H1 (cell line): Measurements from ENCODE around the gene FSTL4. TPM values are rescaled to one million over a fixed set of nuclear protein-coding genes. Genes with fewer than 3 reads are reported as not detected.
A peak's percentile ranks its signal among the peaks of the same experiment; 100 is the strongest.

Source experiments
- CTCF ChIA-PET: fragments of 300-600 bp; sonication (Branson Sonifier 250); formaldehyde crosslinking; loops from one replicate; lab custom pipeline; 2021; ENCODE audit not compliant: partially characterized antibody; lab: Charles Lee
- POLR2A ChIA-PET: fragments of 300-600 bp; sonication (Branson Sonifier 250); formaldehyde crosslinking; loops from one replicate; lab custom pipeline; 2021; ENCODE audit warnings: inconsistent platforms; ENCODE audit not compliant: partially characterized antibody; lab: Charles Lee
- DNase-seq, 2 experiments: peaks; one replicate each; pipeline versions ENCODE4 v3.0.0 to v3.0.0-alpha.2; 2010 to 2022; ENCODE audit warnings: low spot score in 2 of 2, low read depth in 1 of 2, mixed read lengths in 1 of 2
- FAIRE-seq: peaks from 2 replicates; lab custom pipeline; 2011; peaks lifted over from hg19 to GRCh38; lab: Jason Lieb, UNC
- H2AFZ ChIP-seq: 2 replicates; pipeline ENCODE4 v1.8.1; 2012; ENCODE audit warnings: low read length, inconsistent platforms
- H2AK5ac ChIP-seq: 2 replicates; pipeline ENCODE4 v1.6.1; 2013; ENCODE audit warnings: low read depth, low read length
- H2BK120ac ChIP-seq: replicated peaks from 2 replicates; pipeline ENCODE3; 2013; ENCODE audit warnings: low read depth, low read length, inconsistent platforms
- H2BK12ac ChIP-seq: 2 replicates; pipeline ENCODE4 v1.6.1; 2013; ENCODE audit warnings: low read depth, low read length
- H2BK15ac ChIP-seq: 2 replicates; pipeline ENCODE4 v1.6.1; 2013; ENCODE audit warnings: low read length
- H2BK20ac ChIP-seq: 2 replicates; pipeline ENCODE4 v1.6.1; 2013; ENCODE audit warnings: low read length
- H2BK5ac ChIP-seq: 2 replicates; pipeline ENCODE4 v1.6.1; 2013; ENCODE audit warnings: low read depth, low read length
- H3K14ac ChIP-seq: 2 replicates; pipeline ENCODE4 v1.6.1; 2013; ENCODE audit warnings: inconsistent platforms; ENCODE audit not compliant: insufficient read length
- H3K18ac ChIP-seq: 2 replicates; pipeline ENCODE4 v1.6.1; 2013; ENCODE audit warnings: low read length; ENCODE audit errors: extremely low read depth
- H3K23ac ChIP-seq: 2 replicates; pipeline ENCODE4 v1.6.1; 2013; ENCODE audit warnings: inconsistent platforms; ENCODE audit not compliant: insufficient read length
- H3K23me2 ChIP-seq: 2 replicates; pipeline ENCODE4 v1.6.1; 2013; ENCODE audit warnings: low read depth, low read length
- H3K27ac ChIP-seq: 2 replicates; pipeline ENCODE4 v1.6.1; 2011; ENCODE audit warnings: low read depth, low read length, inconsistent platforms
- H3K27me3 ChIP-seq, 4 experiments: replicated peaks in 1 of 4; 1 replicate in 1 of 4; 2 replicates in 3 of 4; pipeline versions ENCODE4 v1.6.1 to v1.8.1; 2011 to 2013; ENCODE audit warnings: low read length in 3 of 4, mild to moderate bottlenecking in 3 of 4, inconsistent platforms in 2 of 4, mixed read lengths in 2 of 4, moderate library complexity in 1 of 4; ENCODE audit not compliant: control insufficient read depth in 3 of 4, insufficient read depth in 3 of 4; ENCODE audit errors: extremely low read depth in 1 of 4
- H3K36me3 ChIP-seq, 4 experiments: 2 replicates each; pipeline versions ENCODE4 v1.6.1 to v1.8.1; 2011 to 2013; ENCODE audit warnings: mild to moderate bottlenecking in 4 of 4, low read length in 3 of 4, moderate library complexity in 2 of 4, control low read depth in 1 of 4, inconsistent platforms in 1 of 4; ENCODE audit not compliant: insufficient read depth in 4 of 4, control insufficient read depth in 2 of 4
- H3K4ac ChIP-seq: replicated peaks from 2 replicates; pipeline ENCODE3; 2013; ENCODE audit warnings: low read length, low read depth, mixed read lengths, inconsistent platforms; ENCODE audit not compliant: insufficient read length
- H3K4me1 ChIP-seq, 4 experiments: replicated peaks in 1 of 4; 1 replicate in 1 of 4; 2 replicates in 3 of 4; pipeline versions ENCODE4 v1.6.1 to v1.8.1; 2011 to 2013; ENCODE audit warnings: low read length in 3 of 4, inconsistent platforms in 2 of 4, mixed read lengths in 1 of 4; ENCODE audit not compliant: insufficient read depth in 4 of 4, control insufficient read depth in 3 of 4
- H3K4me2 ChIP-seq, 2 experiments: 2 replicates each; pipeline versions ENCODE4 v1.6.1 to v1.8.1; 2011 to 2013; ENCODE audit warnings: low read depth in 2 of 2, low read length in 2 of 2, control low read depth in 1 of 2, inconsistent platforms in 1 of 2, mild to moderate bottlenecking in 1 of 2; ENCODE audit not compliant: insufficient read depth in 1 of 2
- H3K4me3 ChIP-seq, 4 experiments: fragments of 200-600, 300-600 bp in 1 of 4; sonication (generic), shearing (Covaris generic), sonication (Bioruptor Twin) in 1 of 4; 2 replicates each; pipeline versions ENCODE4 v1.5.1 to v1.8.1; 2011 to 2016; ENCODE audit warnings: low read length in 4 of 4, low read depth in 3 of 4, control low read depth in 2 of 4, inconsistent platforms in 2 of 4, mild to moderate bottlenecking in 2 of 4, mixed read lengths in 1 of 4, moderate library complexity in 1 of 4; ENCODE audit not compliant: insufficient read depth in 2 of 4; ENCODE audit errors: extremely low read depth in 1 of 4
- H3K56ac ChIP-seq: replicated peaks from 2 replicates; pipeline ENCODE3; 2013; ENCODE audit warnings: low read depth, mild to moderate bottlenecking, mixed read lengths, low read length, inconsistent platforms; ENCODE audit not compliant: insufficient read length
- H3K79me1 ChIP-seq: 2 replicates; pipeline ENCODE4 v1.6.1; 2013; ENCODE audit warnings: low read depth, low read length, control low read depth
- H3K79me2 ChIP-seq, 2 experiments: 2 replicates each; pipeline versions ENCODE4 v1.6.1 to v1.8.1; 2012 to 2013; ENCODE audit warnings: low read length in 2 of 2, mild to moderate bottlenecking in 2 of 2, inconsistent platforms in 1 of 2; ENCODE audit not compliant: insufficient read depth in 2 of 2, control insufficient read depth in 1 of 2
- H3K9ac ChIP-seq, 4 experiments: replicated peaks in 1 of 4; 1 replicate in 1 of 4; 2 replicates in 3 of 4; pipeline versions ENCODE4 v1.6.1 to v1.8.1; 2011 to 2013; ENCODE audit warnings: low read depth in 3 of 4, low read length in 3 of 4, control low read depth in 2 of 4, mild to moderate bottlenecking in 2 of 4, moderate library complexity in 2 of 4, inconsistent platforms in 1 of 4; ENCODE audit errors: extremely low read depth in 1 of 4
- H3K9me3 ChIP-seq, 2 experiments: 2 replicates each; pipeline versions ENCODE4 v1.6.1 to v1.8.1; 2012 to 2013; ENCODE audit warnings: mild to moderate bottlenecking in 2 of 2, moderate library complexity in 2 of 2, control low read depth in 1 of 2, inconsistent platforms in 1 of 2, low read depth in 1 of 2, low read length in 1 of 2, mixed read lengths in 1 of 2; ENCODE audit not compliant: insufficient read depth in 2 of 2
- H4K20me1 ChIP-seq, 2 experiments: replicated peaks in 1 of 2; 2 replicates each; pipeline versions ENCODE3 to v1.8.1; 2011 to 2013; ENCODE audit warnings: inconsistent platforms in 2 of 2, low read length in 2 of 2, mild to moderate bottlenecking in 1 of 2; ENCODE audit not compliant: insufficient read depth in 2 of 2, control insufficient read depth in 1 of 2
- H4K5ac ChIP-seq: 2 replicates; pipeline ENCODE4 v1.6.1; 2013; ENCODE audit warnings: low read length, low read depth, mixed read lengths, inconsistent platforms; ENCODE audit not compliant: insufficient read length
- H4K8ac ChIP-seq: 2 replicates; pipeline ENCODE4 v1.8.0; 2013; ENCODE audit warnings: mild to moderate bottlenecking, moderate library complexity, low read length, inconsistent platforms; ENCODE audit not compliant: insufficient read depth; ENCODE audit errors: extremely low read depth
- H4K91ac ChIP-seq: replicated peaks from 2 replicates; pipeline ENCODE3; 2013; ENCODE audit warnings: low read length, mixed read lengths, inconsistent platforms; ENCODE audit not compliant: insufficient read length
- BCL11A ChIP-seq, 2 experiments: IDR thresholded peaks; one replicate each; pipeline ENCODE4 v1.6.1; 2011; ENCODE audit warnings: low read depth in 2 of 2, low read length in 2 of 2, mild to moderate bottlenecking in 2 of 2
- CHD2 ChIP-seq: IDR thresholded peaks from 2 replicates; pipeline ENCODE4 v1.6.1; 2012; ENCODE audit warnings: low read length, improper control_type of control experiment
- CTCF ChIP-seq, 3 experiments: IDR thresholded peaks; 1 replicate in 2 of 3; 2 replicates in 1 of 3; pipeline versions ENCODE4 v1.5.1 to v1.6.1; 2011; ENCODE audit warnings: low read length in 3 of 3, mild to moderate bottlenecking in 3 of 3, inconsistent platforms in 2 of 3, low read depth in 1 of 3, moderate library complexity in 1 of 3; ENCODE audit not compliant: insufficient read depth in 1 of 3; ENCODE audit errors: control extremely low read depth in 1 of 3
- RAD21 ChIP-seq, 2 experiments: IDR thresholded peaks in 1 of 2; conservative IDR thresholded peaks in 1 of 2; 2 replicates each; pipeline ENCODE4 v1.6.1; 2011; ENCODE audit warnings: low read depth in 2 of 2, low read length in 2 of 2, improper control_type of control experiment in 1 of 2, inconsistent platforms in 1 of 2, mild to moderate bottlenecking in 1 of 2, moderate library complexity in 1 of 2
- SIRT6 ChIP-seq: IDR thresholded peaks from one replicate; pipeline ENCODE4 v1.7.1; 2012; ENCODE audit warnings: low read length, inconsistent platforms
- WGBS, 2 experiments: shearing (Covaris generic) in 1 of 2; methylation state at CpG; one replicate each; pipeline versions ENCODE4 v1.1.6 to v1.1.7; 2013 to 2015; ENCODE audit warnings: low lambda C conversion rate in 2 of 2, mixed read lengths in 2 of 2, inconsistent platforms in 1 of 2, low coverage in 1 of 2, missing lambda C conversion rate in 1 of 2; ENCODE audit not compliant: insufficient replicate concordance in 2 of 2, insufficient coverage in 1 of 2, insufficient read length in 1 of 2; ENCODE audit errors: extremely low coverage in 1 of 2, missing lambda C conversion rate in 1 of 2; 5-methylcytosine and 5-hydroxymethylcytosine counted together
- polyA plus RNA-seq, 7 experiments: library from polyadenylated mRNA; depleted of rRNA in 3 of 7; stranded (reverse) in 5 of 7; unstranded in 2 of 7; fragments of >200 nt in 5 of 7; fragments of 200-250 nt in 2 of 7; gene quantifications; 1 replicate in 5 of 7; 2 replicates in 1 of 7; 4 replicates in 1 of 7; pipeline versions ENCODE4 v1.2.1 to v1.2.3, GENCODE V29; 2011 to 2013; ENCODE audit warnings: missing spikeins in 2 of 7, mixed read lengths in 2 of 7
- total RNA-seq: library from RNA; stranded (reverse); fragmentation: NEBNext Ultra II Directional; extraction: Animal tissue kit (Norgen Biotek cat#: 25700); gene quantifications from 2 replicates; pipeline ENCODE4 v1.2.1, GENCODE V29; 2021

FSTL4 gene
- total and polyA plus RNA-seq, 2 of the 8 experiments (the other 6 are each of a cell fraction or from before 2014, with no cell fraction given), result 3.1 to 4.1 TPM

GRCh38 chr5:133219296-133219695 is 393.0 kb downstream of the FSTL4 start:
- no peak overlapping the region for H3K18ac ChIP-seq
- WGBS, 2 experiments, result 78% methylated on average over 4 of the region's 4 CpGs; no CpG with 5 or more reads in 1 of the 2 experiments
- TF ChIP-seq SIRT6, result no peak
- no peak for TF ChIP-seq BCL11A (IDR thresholded peaks at IDR 0.05; ENCODE audit: low read depth in 2 of 2, low read length in 2 of 2)
- peak in 2 of 3 experiments; percentile 13 to 27; a peak in 2 of 4 replicates for TF ChIP-seq CTCF (IDR thresholded peaks at IDR 0.05; ENCODE audit: control extremely low read depth in 1 of 3, insufficient read depth in 1 of 3, low read depth in 1 of 3, low read length in 3 of 3)
- no peak for TF ChIP-seq CHD2
- peak; percentile 52 to 67 for TF ChIP-seq RAD21 (IDR thresholded peaks at IDR 0.05 in 1 of 2, conservative IDR thresholded peaks at IDR 0.05 in 1 of 2; ENCODE audit: low read depth in 2 of 2, low read length in 2 of 2)

More at GRCh38 chr5:133219296-133219695, 393.0 kb downstream of the FSTL4 start:
- H3K9me3 ChIP-seq, result no peaks in the 10 kb centered on the region
- H4K8ac ChIP-seq, result no peak overlapping the region
- H3K79me1 ChIP-seq, result no peaks in the 10 kb centered on the region
- H3K4ac ChIP-seq, result no peak overlapping the region
- H4K20me1 ChIP-seq, result no peaks in the 10 kb centered on the region
- ChIA-PET POLR2A (no interaction called here), CTCF (interaction anchor here (0.7 to 9.9 kb wide), 11 partner anchors 10 to 107 kb away, joined by 3 to 80 read pairs (median 4); no protein-coding TSS in a partner anchor)
- H2BK120ac ChIP-seq, result no peak overlapping the region
- H3K4me2 ChIP-seq, result no peak overlapping the region
- no peak overlapping the region for H2AFZ ChIP-seq
- H3K27ac ChIP-seq, result no peak overlapping the region
- no peak overlapping the region for H3K14ac ChIP-seq
- H4K5ac ChIP-seq, result no peak overlapping the region
- FAIRE-seq (no peak), DNase-seq (no peak)
- no peak overlapping the region for H2BK12ac ChIP-seq
- no peak overlapping the region for H3K23ac ChIP-seq
- H3K23me2 ChIP-seq, result no peaks in the 10 kb centered on the region
- no peak overlapping the region for H2BK15ac ChIP-seq
- no peaks in the 10 kb centered on the region for H3K79me2 ChIP-seq
- H2BK20ac ChIP-seq, result no peak overlapping the region
- no peak overlapping the region for H4K91ac ChIP-seq
- no peak overlapping the region for H2BK5ac ChIP-seq
- no peak overlapping the region for H3K9ac ChIP-seq
- H3K27me3 ChIP-seq, result no peaks in the 10 kb centered on the region
- no peak overlapping the region for H3K56ac ChIP-seq
- H3K4me1 ChIP-seq, result peaks cover 0 to 5% (median 2%) of the 10 kb centered on the region in 4 experiments; a peak in 3 of 7 replicates
- H3K36me3 ChIP-seq, result no peaks in the 10 kb centered on the region
- H2AK5ac ChIP-seq, result no peak overlapping the region
- no peak overlapping the region for H3K4me3 ChIP-seq
